GM19438 (cell line): ENCODE data around the gene SRC.
"Not testable (repeated sequence)": the region's sequence is repeated elsewhere in the genome, so short reads cannot be mapped to it uniquely, and the experiment has no call there.

Source experiments
- ATAC-seq: cut with Tn5 transposase; IDR thresholded peaks from one replicate; pipeline ENCODE4 v1.9.1; 2021; ENCODE audit warnings: low read depth; ENCODE audit not compliant: unreplicated experiment

SRC gene

GRCh38 chr20:37361336-37361735, 15.4 kb downstream of the SRC start:
- no peak for ATAC-seq

DNA sequence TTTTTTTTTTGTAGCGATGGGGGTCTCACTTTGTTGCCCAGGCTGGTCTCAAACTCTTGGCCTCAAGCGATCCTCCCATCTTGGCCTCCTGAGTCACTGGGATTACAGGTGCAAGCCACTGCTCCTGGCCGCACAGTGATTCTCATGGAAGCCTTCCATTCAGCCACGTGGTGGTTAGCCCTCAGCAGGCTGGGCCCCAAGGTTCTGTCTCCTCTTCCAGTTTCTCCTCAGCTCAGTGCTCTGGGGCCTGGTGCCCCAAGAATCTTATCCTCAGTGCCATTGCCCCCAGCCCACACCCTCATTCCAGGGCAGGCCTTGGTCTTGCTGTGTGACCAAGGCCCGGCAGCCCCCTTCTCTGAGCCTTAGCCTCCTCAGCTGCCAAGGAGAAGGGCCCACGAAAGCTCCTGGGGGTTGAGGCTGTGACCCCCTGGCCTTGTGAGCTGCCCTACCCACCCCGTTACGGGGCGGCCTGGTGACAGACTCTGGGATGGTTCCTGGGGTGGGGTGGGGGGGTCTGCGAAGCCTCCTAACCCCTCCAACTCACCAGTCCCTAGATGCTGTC, 16.4 kb downstream of the SRC start:
- ATAC-seq, result no peak

- no peak for ATAC-seq
These were observed 16.9 kb downstream of the SRC start for GRCh38 chr20:37362821-37363220.

DNA sequence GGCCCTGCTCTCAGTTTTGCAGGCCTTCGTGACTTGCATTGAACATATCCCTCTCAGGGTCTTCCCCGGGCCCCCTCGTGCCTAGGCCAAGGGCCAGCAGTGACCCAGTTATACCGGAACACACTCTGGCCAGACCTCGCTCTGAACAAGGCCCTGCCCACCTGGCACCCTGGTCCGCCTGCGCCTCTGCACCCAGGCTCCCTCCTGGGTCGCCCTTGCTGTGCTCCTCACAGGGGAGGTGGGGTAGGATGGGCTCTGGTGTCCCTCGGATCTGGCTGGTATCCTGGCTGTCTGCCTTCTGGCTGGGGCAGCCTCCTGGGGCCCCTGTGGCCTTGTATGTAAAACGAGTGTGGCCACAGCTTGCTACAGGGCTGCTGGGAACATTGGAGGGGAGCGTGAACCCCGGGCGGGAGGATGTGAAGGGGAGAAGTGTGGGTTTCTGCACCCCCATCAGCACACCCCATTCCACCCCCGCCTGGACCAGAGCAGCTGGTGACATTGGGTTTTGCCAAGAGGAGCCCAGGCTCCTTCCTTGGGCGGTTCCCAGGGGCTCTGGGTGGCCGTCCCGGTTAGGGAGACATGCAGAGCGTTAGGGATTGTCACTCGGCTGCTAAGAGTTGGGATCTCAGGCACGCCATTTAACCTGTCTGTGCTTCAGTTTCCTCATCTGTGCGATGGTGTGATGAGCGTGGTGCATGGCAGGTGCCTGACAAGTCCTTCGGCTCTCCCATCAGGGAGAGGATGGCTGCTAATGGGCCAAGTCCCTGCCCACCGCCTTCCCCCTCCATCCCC, 17.5 kb downstream of the SRC start:
- ATAC-seq, result no peak

GRCh38 chr20:37364013-37364926, 18.3 kb downstream of the SRC start:
- no peak for ATAC-seq

DNA sequence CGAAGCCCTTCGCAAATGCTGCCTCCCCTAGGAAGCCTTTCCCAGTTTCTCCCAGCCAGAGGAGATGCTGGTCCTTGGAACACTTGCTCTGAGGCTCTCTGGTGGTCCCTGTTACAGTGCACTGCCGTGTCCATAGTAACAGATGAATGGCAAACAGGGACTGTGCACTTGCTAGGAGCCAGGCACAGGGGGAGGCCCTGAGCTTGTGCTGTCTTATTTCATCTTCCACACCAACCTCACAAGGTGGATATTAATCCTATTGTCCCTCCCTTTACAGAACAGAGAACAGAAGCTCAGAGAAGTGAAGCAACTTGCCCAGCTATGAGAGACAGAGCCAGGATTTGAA, 19.0 kb downstream of the SRC start:
- no peak for ATAC-seq

DNA sequence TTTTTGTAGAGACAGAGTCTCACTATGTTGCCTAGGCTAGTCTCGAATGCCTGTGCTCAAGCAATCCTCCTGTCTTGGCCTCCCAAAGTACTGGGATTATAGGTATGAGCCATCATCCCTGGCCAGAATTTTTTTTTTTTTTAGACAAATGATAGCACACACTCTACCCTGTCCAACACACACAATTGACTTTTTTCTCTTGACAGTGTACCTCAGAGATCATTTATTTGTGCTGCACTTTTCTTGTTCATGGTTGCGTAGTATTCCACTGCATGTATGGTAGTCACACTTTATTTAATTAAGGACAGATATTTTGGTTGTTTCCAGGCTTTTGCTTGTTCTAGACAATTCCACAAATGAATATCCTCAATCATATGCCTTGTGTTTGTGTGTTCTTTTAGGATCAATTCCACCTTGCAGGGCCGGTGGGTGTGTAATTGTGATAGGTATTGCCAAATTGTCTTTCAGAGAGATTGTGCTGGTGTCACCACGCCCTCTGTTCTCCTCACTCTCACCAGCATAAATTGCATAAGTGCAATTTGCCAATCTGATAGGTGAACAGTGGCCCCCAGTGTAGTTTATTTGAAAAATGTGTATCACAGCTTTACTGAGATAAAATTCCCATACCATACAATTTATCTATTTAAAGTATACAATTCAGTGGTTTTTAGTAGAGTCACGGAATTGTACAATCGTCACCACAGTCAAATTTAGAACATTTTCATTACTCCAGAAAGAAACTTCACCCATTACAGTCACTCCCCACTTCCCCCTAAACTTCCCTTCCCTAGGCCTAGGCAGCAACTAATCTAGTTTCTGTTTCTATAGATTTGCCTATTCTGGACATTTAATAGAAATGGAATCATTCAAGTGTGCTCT, 20.1 kb downstream of the SRC start:
- peak; percentile 81 for ATAC-seq

GRCh38 chr20:37366743-37367142, 20.8 kb downstream of the SRC start:
- no peak for ATAC-seq

GRCh38 chr20:37369846-37370245, 23.9 kb downstream of the SRC start:
- no peak for ATAC-seq

DNA sequence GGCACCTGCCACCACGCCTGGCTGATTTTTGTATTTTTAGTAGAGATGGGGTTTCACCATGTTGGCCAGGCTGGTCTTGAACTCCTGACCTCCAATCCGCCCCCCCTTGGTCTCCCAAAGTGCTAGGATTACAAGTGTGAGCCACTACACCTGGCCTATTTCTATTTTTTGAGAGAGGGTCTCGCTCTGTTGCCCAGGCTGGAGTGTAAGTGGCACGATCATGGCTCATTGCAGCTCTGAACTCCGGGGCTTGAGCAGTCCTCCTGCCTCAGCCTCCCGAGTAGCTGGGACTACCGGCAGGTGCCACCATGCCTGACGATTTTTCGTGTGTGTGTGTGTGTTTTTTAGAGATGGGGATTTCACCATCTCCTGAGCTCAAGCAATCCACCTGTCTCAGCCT, 25.9 kb downstream of the SRC start:
- not testable (repeated sequence) for ATAC-seq

DNA sequence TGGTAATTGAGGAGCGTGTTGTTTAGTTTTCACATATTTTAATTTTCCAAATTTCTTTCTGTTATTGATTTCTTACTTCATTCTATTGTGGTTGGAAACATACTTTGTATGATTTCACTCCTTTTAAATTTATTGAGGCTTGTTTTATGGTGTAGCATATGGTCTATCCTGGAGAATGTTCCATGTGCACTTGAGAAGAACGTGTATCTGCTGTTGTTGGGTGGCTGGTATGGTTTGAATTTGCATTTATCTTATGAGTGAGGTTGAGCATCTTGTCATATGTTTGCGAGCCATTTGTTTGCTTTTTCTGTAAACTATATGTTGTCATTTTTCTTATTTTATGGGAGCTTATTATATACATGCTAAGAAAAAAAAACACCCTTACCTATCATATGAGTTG, 26.5 kb downstream of the SRC start:
- ATAC-seq, result no peak

DNA sequence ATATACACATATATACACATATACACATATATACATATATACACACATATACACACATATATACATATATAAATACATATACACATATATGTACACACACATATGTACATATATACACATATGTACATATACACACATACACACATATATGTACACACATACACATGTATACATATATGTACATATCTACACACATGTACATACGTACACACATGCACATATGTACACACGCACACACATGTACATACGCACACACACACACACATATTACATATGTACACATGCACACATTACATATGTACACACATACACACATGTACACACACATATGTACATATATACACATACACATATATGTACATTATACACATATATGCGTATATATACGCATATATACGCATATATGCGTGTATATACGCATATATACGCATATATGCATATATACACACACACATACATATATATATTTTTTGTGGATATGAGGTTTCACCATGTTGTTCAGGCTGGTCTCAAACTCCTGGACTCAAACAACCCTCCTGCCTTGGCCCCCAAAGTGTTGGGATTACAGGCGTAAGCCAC, 27.2 kb downstream of the SRC start:
- no peak for ATAC-seq

DNA sequence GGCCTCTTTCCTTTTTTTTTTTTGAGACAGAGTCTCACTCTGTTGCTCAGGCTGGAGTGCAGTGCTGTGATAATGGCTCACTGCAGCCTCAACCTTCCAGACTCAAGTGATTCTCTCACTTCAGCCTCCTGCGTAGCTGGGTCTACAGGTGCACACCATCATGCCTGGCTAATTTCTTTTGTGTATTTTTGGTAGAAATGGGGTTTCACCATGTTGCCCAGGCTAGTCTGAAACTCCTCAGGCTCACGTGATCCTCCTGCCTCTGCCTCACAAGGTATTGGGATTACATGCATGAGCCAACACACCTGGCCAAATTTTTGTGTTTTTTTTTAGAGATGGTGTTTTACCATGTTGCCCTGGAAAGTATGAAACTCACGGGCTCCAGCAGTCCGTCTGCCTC, 29.3 kb downstream of the SRC start:
- ATAC-seq, result peak; percentile 72

- ATAC-seq, result no peak
These were observed 30.4 kb downstream of the SRC start for GRCh38 chr20:37376324-37376723.

- no peak for ATAC-seq
These were observed 30.9 kb downstream of the SRC start for GRCh38 chr20:37376791-37377190.

DNA sequence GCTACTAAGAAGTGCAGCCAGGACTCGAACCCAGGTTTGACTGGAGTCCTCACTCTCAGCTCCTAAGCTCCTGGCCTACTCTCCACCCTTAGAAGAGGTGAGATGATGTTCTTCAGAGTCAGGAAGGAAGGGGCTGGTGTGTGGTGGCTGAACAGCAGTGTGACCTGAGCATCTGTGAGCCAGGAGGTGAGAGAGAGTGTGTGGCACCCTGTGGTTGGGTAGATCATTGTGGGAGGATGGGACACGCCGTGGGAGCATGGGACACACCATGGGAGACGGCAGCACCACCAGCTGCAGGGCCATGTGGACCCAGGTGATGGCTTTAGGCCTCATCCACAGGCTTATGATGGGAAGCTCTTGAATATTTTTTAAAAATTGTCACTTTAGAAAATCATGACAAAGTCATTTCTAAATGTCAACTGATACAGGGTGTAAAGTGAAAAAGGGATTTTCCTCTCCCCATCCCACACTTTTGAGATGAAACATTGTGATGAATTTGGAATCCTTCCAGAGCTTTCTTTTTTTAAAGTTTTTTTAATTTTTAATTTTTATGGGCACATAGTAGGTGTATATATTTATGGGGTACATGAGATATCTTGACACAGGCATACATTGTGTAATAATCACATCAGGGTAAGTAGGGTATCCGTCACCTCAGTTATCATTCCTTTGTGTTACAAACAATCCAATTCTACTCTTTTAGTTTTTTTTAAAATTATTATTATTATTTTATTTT, 31.6 kb downstream of the SRC start:
- no peak for ATAC-seq

- no peak for ATAC-seq
These were observed 32.5 kb downstream of the SRC start for GRCh38 chr20:37378420-37378784.

- no peak for ATAC-seq
These were observed 33.1 kb downstream of the SRC start for GRCh38 chr20:37378785-37379598.
